ENCODE data around the gene EME1.

DNA sequence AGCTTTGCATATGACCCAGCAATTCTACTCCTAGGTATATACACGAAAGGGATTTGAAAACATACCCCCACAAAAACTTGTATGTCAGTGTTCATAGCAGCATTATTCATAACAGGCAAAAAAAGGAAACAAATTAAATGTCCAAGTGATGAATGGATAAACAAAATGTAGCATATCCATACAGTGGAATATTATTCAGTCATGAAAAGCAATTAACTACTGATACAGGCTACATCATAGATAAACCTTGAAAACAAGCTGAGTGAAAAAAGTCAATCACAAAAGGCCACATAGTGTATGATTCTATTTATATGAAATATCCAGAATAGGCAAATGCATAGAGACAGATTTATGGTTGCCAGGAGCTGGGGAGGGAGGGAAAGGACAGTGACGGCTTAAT is 676 bp downstream of the EME1 start:
- TF ChIP-seq SRF (IDR thresholded peaks at IDR 0.05; ENCODE audit: low read depth, low read length), result no peak
- no peak for TF ChIP-seq POLR2AphosphoS5 (IDR thresholded peaks at IDR 0.05; ENCODE audit: low read depth, low read length)
- TF ChIP-seq TCF12 (IDR thresholded peaks at IDR 0.05; ENCODE audit: low read depth, low read length), result no peak
- TF ChIP-seq RNF2 (IDR thresholded peaks at IDR 0.05; ENCODE audit: borderline replicate concordance, low read depth, low read length, missing control alignments, poor library complexity, severe bottlenecking), result no peak
- TF ChIP-seq YY1 (IDR thresholded peaks at IDR 0.05; ENCODE audit: low read depth, low read length), result no peak
- TF ChIP-seq, protein P1, sequence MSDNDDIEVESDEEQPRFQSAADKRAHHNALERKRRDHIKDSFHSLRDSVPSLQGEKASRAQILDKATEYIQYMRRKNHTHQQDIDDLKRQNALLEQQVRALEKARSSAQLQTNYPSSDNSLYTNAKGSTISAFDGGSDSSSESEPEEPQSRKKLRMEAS (IDR thresholded peaks at IDR 0.05), result no peak
- TF ChIP-seq, protein P2, sequence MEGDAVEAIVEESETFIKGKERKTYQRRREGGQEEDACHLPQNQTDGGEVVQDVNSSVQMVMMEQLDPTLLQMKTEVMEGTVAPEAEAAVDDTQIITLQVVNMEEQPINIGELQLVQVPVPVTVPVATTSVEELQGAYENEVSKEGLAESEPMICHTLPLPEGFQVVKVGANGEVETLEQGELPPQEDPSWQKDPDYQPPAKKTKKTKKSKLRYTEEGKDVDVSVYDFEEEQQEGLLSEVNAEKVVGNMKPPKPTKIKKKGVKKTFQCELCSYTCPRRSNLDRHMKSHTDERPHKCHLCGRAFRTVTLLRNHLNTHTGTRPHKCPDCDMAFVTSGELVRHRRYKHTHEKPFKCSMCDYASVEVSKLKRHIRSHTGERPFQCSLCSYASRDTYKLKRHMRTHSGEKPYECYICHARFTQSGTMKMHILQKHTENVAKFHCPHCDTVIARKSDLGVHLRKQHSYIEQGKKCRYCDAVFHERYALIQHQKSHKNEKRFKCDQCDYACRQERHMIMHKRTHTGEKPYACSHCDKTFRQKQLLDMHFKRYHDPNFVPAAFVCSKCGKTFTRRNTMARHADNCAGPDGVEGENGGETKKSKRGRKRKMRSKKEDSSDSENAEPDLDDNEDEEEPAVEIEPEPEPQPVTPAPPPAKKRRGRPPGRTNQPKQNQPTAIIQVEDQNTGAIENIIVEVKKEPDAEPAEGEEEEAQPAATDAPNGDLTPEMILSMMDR (IDR thresholded peaks at IDR 0.05; ENCODE audit: control extremely low read depth in 1 of 3, insufficient read depth in 1 of 3, low read depth in 1 of 3, low read length in 3 of 3), result no peak

Data from H1 (cell line).